ENCODE measurements around the gene MEIOC.
"Not testable (repeated sequence)": the region's sequence is repeated elsewhere in the genome, so short reads cannot be mapped to it uniquely, and the experiment has no call there.

MEIOC gene

GRCh38 chr17:44655983-44656710 is at the start of gene MEIOC:
Gene MEIOC, plus strand, starts transcription at chr17:44656468. Its CDS starts 146 bp downstream, at chr17:44656614.
- DNase-seq (ENCODE audit: low spot score): no peak

DNA sequence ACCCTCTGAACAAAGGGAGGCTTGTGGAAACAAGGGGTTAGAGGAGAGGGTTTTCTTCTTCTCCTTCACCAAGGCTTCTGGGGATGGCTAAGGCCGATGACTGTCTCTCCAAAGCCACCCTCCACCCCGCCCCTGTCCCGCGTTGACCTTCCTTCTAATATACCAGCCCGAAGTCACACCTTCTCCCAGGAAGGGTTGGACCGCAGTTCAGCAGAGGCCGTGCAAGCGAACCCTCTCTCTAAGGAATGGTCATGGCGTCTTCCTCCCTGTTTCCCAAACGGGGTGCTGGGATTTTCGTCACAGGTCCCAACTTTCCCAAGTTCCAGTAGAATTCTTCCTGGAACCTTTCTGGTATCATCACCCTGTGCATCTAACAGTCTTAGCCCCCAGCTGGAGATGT is 49.6 kb upstream of the MEIOC start:
- DNase-seq (ENCODE audit: low spot score): no peak

- DNase-seq (ENCODE audit: low spot score): no peak
Observed at GRCh38 chr17:44607836-44608690, 48.2 kb upstream of the MEIOC start.

- no peak for DNase-seq (ENCODE audit: low spot score)
Observed at GRCh38 chr17:44608727-44609435, 47.4 kb upstream of the MEIOC start.

GRCh38 chr17:44610331-44610730 is 45.9 kb upstream of the MEIOC start:
- DNase-seq (ENCODE audit: low spot score): no peak

- DNase-seq (ENCODE audit: low spot score): peak; percentile 22
Observed at GRCh38 chr17:44610871-44611270, 45.4 kb upstream of the MEIOC start.

DNA sequence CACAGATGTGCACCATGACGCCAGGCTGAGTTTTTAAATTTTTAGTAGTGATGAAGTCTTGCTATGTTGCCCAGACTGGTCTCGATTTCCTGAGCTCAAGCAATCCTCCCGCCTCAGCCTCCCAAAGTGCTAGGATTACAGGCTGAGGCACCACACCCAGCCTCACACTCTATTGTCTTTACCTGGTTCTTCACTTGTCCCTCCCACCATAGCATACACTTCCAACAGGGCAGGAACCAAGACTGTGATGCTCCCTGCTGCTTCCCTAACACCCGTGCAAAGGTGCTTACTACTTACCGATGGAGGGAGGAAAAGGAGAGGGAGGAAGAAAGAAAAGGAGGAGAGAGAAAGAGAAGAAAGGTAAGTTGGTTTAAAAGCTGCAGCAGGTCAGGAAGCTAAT is 41.4 kb upstream of the MEIOC start:
- DNase-seq (ENCODE audit: low spot score): no peak

GRCh38 chr17:44618652-44619051 is 37.6 kb upstream of the MEIOC start:
- not testable (repeated sequence) for DNase-seq (ENCODE audit: low spot score)

GRCh38 chr17:44623070-44623725 is 33.1 kb upstream of the MEIOC start:
- no peak for DNase-seq (ENCODE audit: low spot score)

DNA sequence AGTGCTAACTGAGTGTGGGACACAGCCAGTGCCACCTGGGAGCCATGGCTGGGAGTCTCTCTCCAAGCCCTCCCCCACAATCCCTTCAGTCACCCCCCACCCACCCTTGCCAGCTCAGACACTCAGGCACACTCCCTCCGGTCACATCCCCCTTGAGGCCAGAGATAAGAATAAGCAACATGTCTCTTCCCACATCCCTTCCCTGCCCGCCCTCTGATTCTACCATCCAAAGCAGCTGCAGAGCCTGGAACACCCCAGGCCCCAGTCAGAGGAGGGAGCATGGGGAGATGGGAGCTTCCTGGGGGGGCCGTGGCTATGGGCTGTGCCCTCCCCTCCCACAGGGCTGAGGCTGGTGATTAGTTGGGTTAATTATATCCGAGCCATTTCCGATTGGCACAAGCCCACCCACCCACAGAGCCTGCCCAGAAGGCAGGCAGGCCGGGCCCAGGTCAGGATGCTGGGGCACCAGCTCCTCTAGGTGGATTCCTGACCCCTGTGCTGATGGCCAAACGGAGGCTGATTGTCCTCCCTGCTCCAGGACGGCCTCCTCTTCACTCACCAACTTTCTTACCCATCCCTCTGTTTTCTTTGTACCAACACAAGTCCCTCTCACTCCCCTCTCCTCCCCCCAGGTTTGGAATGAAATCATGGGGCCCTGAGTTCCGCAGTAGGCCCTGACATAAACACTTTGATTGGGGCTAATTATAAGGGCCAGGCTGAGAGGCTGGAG is 28.6 kb upstream of the MEIOC start:
- no peak for DNase-seq (ENCODE audit: low spot score)

DNA sequence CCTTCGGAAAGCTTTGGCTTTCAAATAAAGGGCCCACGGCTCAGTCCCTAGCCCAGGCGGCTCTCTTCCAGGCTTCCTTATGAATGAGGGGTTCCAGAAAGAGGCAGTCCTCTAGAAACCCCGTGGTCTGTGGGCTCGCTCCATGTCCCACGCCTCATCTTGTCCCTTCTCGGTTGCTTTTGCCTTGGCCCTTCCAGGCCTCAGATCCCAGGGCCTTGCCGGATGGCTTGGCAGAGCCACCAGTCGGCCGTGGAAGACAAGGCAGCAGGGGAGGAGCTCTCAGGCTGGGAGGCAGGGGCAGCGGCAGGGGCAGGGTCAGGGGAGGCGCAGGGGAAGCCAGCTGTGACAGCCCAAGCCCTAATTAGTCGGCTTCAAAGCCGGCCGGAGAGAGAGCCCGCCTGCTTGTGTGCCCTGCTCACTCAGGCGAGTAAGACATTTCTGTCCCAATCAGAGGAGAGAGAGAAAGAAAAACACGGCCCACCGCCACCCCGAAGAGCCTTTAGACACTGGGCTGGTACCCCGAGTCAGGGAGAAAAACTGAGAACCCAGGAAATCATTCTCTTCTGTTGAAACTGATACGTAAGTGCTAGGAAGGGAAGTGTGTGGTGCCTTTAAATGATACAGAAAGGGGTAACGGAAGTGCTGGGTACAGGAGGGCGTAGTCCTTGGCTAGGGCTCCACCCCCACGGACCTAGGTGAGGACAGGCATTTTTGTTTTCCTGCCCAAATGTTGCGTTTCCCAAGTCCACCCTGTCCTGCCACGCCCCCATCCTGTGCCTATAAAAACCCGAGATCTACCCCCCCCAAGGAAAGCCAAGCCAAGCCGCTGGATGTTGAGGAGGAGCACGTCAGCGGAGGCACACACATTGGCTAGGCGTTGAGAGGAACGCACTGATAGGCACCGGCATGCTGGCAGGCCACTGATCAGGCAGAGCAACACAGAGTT is 27.8 kb upstream of the MEIOC start:
- peak; percentile 45 for DNase-seq (ENCODE audit: low spot score)

- no peak for DNase-seq (ENCODE audit: low spot score)
Observed at GRCh38 chr17:44629314-44629713, 27.0 kb upstream of the MEIOC start.

DNA sequence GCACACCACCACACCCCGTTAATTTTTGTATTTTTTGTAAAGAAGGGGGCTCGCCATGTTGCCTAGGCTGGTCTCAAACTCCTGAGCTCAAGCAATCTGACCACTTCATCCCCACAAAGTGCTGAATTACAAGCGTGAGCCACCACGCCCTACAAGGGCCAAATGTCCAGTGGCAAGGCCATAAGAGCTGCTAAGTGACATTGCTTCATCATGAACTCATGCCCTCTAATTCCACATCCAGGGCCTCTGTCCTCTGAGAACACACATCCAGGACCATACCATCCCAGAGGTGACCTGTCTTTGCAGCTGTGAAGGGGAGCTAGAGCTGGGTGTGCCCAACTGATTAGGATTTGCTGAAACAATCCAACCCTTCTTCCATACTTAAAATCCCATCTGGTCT is 25.6 kb upstream of the MEIOC start:
- no peak for DNase-seq (ENCODE audit: low spot score)

- DNase-seq (ENCODE audit: low spot score): no peak
Observed at GRCh38 chr17:44633998-44634397, 22.3 kb upstream of the MEIOC start.

DNA sequence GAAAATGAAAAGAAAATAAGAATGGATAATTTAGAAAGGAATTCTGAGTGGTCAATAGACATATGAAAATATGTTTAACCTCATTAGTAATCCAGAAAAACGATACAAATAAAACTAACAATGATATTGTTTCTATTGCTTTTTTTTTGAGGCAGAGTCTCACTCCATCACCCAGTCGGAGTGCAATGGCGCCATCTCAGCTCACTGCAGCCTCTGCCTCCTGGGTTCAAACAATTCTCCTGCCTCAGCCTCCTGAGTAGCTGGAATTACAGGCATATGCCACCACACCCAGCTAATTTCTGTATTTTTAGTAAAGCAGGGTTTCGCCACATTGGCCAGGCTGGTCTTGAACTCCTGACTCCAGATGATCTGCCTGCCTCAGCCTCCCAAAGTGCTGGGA is 21.9 kb upstream of the MEIOC start:
- not testable (repeated sequence) for DNase-seq (ENCODE audit: low spot score)

- DNase-seq (ENCODE audit: low spot score): peak; percentile 28
Observed at GRCh38 chr17:44636562-44636961, 19.7 kb upstream of the MEIOC start.

- DNase-seq (ENCODE audit: low spot score): no peak
Observed at GRCh38 chr17:44637066-44637465, 19.2 kb upstream of the MEIOC start.

DNA sequence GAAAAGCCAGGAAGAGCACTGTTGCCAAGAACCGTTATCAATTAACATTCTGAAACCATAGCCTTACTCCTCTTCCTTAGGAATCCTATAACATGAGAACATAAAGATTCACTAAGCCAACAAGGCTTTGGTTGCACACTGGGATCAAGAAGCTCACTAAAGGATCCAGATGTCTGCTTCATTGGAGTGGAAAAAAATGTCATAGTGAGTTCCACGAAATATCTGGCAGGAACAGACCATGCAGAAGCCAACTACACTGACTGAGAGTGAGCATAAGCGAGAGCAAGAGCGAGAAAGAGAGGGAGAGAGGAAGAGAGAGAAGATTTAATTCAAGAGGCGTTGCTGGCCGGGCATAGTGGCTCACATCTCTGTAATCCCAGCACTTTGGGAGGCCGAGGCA is 13.4 kb upstream of the MEIOC start:
- peak; percentile 3 for DNase-seq (ENCODE audit: low spot score)

DNA sequence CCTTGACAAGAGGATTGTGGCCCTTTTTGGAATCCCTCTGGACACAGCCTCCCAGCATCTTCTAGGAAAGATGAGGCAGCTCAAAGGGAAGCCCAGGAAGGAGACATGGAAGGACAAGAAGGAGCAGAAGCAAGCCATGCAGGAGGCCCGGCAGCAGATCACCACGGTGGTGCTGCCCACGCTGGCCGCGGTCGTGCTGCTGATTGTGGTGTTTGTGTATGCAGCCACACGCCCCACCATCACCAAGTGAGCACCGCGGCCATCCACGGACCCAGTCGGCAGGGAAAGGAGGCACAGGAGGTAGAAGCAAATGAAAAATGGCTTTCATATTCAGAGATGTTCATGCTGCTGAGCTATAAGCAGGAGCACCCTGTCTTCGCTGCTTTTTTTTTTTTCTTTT is 10.9 kb upstream of the MEIOC start:
- DNase-seq (ENCODE audit: low spot score): no peak

DNA sequence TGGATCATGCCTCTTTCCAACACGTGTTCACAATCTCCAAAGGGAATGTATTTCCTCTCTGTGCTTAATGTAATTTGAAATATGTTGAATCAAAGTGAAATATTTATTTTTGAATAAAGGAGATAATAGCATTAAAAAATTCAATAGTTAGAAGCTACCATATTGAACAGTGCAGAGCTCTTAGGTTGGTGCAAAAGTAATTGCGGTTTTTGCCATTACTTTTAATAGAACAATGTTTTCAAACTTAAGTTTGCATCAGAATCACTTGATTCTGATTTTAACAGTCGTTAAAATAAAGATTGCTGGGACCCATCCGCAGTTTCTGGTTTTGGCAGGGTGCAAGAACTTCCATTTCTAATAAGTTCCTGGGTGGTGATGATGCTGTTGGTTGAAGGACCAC is 10.0 kb upstream of the MEIOC start:
- no peak for DNase-seq (ENCODE audit: low spot score)

Data from Ammon's horn (tissue), 1 donor.